Panc1 (cell line): ENCODE measurements around the gene EIF2B5. TPM values are rescaled to one million over a fixed set of nuclear protein-coding genes. Genes with fewer than 3 reads are reported as not detected.

ENCODE experiments used
- ATAC-seq: fragments of 200-7000 bp; cut with Tn5 transposase; 2 replicates; pipeline ENCODE4 v1.9.1; 2020; ENCODE audit warnings: mild to moderate bottlenecking, moderate library complexity
- BruUV-seq: library from RNA; stranded (reverse); fragments of 400-500 nt; replicated peaks from 2 replicates; lab custom pipeline; 2021; lab: Mats Ljungman, UMichigan
- CTCF ChIA-PET: fragments of 300-600 bp; sonication (Branson Sonifier 250); formaldehyde crosslinking; loops from one replicate; lab custom pipeline; 2022; ENCODE audit warnings: antibody characterized with exemption; lab: Charles Lee
- POLR2A ChIA-PET: fragments of 300-600 bp; sonication (Branson Sonifier 250); formaldehyde crosslinking; loops from one replicate; lab custom pipeline; 2022; ENCODE audit warnings: antibody characterized with exemption; lab: Charles Lee
- DNase-seq: peaks from one replicate; pipeline ENCODE4 v3.0.0-alpha.2; 2010; ENCODE audit warnings: low read depth, low spot score
- H3K27ac ChIP-seq: 2 replicates; pipeline ENCODE4 v1.5.1; 2011; ENCODE audit warnings: mild to moderate bottlenecking, low read length, inconsistent platforms
- H3K27me3 ChIP-seq: fragments of 200-500 bp; sonication (Bioruptor generic); 2 replicates; pipeline ENCODE4 v1.6.0; 2014; ENCODE audit warnings: low read length, inconsistent platforms; ENCODE audit not compliant: control insufficient read depth, insufficient read depth
- H3K36me3 ChIP-seq: fragments of 200-500 bp; sonication (Bioruptor generic); 2 replicates; pipeline ENCODE4 v1.5.1; 2014; ENCODE audit warnings: inconsistent platforms, mild to moderate bottlenecking, low read length, moderate library complexity; ENCODE audit not compliant: control insufficient read depth, insufficient read depth
- H3K4me1 ChIP-seq: 2 replicates; pipeline ENCODE4 v1.5.1; 2011; ENCODE audit warnings: inconsistent platforms, mild to moderate bottlenecking, low read length, moderate library complexity; ENCODE audit not compliant: control insufficient read depth, insufficient read depth
- H3K4me3 ChIP-seq, 2 experiments: 2 replicates each; pipeline ENCODE4 v1.5.1; 2011 to 2012; ENCODE audit warnings: low read depth in 2 of 2, low read length in 2 of 2, mild to moderate bottlenecking in 2 of 2, inconsistent platforms in 1 of 2, moderate library complexity in 1 of 2
- H3K9me3 ChIP-seq: fragments of 200-500 bp; sonication (Bioruptor generic); 2 replicates; pipeline ENCODE4 v1.5.1; 2014; ENCODE audit warnings: low read depth, mild to moderate bottlenecking, inconsistent platforms, low read length, moderate library complexity; ENCODE audit not compliant: control insufficient read depth, insufficient read depth
- CTCF ChIP-seq: fragments of 450-650 bp; IDR thresholded peaks from 2 replicates; pipeline ENCODE4 v1.5.1; 2017; ENCODE audit warnings: mild to moderate bottlenecking
- POLR2AphosphoS5 ChIP-seq: IDR thresholded peaks from 2 replicates; pipeline ENCODE4 v1.6.1; 2012; ENCODE audit warnings: mild to moderate bottlenecking, low read depth, low read length, moderate library complexity
- REST ChIP-seq, 2 experiments: IDR thresholded peaks; 2 replicates each; pipeline ENCODE4 v1.6.1; 2011 to 2012; ENCODE audit warnings: low read depth in 2 of 2, control low read depth in 1 of 2, low read length in 1 of 2, mild to moderate bottlenecking in 1 of 2, moderate library complexity in 1 of 2; ENCODE audit not compliant: insufficient read depth in 1 of 2
- SIN3A ChIP-seq: IDR thresholded peaks from 2 replicates; pipeline ENCODE4 v1.6.1; 2012; ENCODE audit warnings: low read depth, mild to moderate bottlenecking, low read length, moderate library complexity, borderline replicate concordance; ENCODE audit not compliant: insufficient read depth
- TCF7L2 ChIP-seq: IDR thresholded peaks from 2 replicates; pipeline ENCODE4 v1.6.1; 2011; ENCODE audit warnings: mild to moderate bottlenecking, low read depth, low read length, inconsistent platforms
- in situ Hi-C: cut with HindIII; loops from 2 replicates; pipeline ENCODE4 v1.10.0; 2016; ENCODE audit warnings: low sequenced_read_pairs, low pct_unique_long_range_greater_than_20kb
- intact Hi-C: fragments of 100-400 bp; cut with micrococcal nuclease; formaldehyde crosslinking; loops from one replicate; pipeline ENCODE4 v1.10.0; 2022; ENCODE audit not compliant: unreplicated experiment
- total RNA-seq: library from RNA; stranded (reverse); gene quantifications from one replicate; pipeline ENCODE4 v1.2.1, GENCODE V29; 2021; ENCODE audit not compliant: unreplicated experiment

Gene EIF2B5
- total RNA-seq, 1 experiment from 2014 or later: 60.2 TPM

- ChIA-PET POLR2A (no interaction called here), CTCF (no interaction called here)
- intact Hi-C loops: loop anchor here (5.0 kb wide), 1 partner anchor 1161 kb away; no protein-coding TSS in a partner anchor
- no TSS peak for BruUV-seq
- ATAC-seq: no peak
- DNase-seq: no peak
- Histone ChIP-seq H3K4me1 (peaks cover 18% of the 10 kb centered on the region), H3K9me3 (no peaks in the 10 kb centered on the region), H3K27ac (no peak overlapping the region), H3K27me3 (no peaks in the 10 kb centered on the region), H3K4me3 (no peak overlapping the region), H3K36me3 (peaks cover 23% of the 10 kb centered on the region)
- in situ Hi-C loops: no loop called here
- TF ChIP-seq REST (IDR thresholded peaks at IDR 0.05; ENCODE audit: insufficient read depth in 1 of 2, low read depth in 2 of 2, low read length in 1 of 2) (no peak), TCF7L2 (no peak), POLR2AphosphoS5 (no peak), CTCF (no peak), SIN3A (no peak)
Observed at GRCh38 chr3:184177767-184178306, 42.7 kb downstream of the EIF2B5 start.

GRCh38 chr3:184178521-184179138 is 43.5 kb downstream of the EIF2B5 start:
- DNase-seq (no peak), ATAC-seq (no peak)
- TF ChIP-seq POLR2AphosphoS5 (no peak), SIN3A (no peak), REST (IDR thresholded peaks at IDR 0.05; ENCODE audit: insufficient read depth in 1 of 2, low read depth in 2 of 2, low read length in 1 of 2) (no peak), CTCF (no peak), TCF7L2 (no peak)
- Histone ChIP-seq H3K4me1 (peaks cover 18% of the 10 kb centered on the region), H3K27me3 (no peaks in the 10 kb centered on the region), H3K9me3 (no peaks in the 10 kb centered on the region), H3K27ac (no peak overlapping the region), H3K36me3 (peaks cover 26% of the 10 kb centered on the region), H3K4me3 (no peak overlapping the region)
- BruUV-seq: no TSS peak
- in situ Hi-C loops (no loop called here), intact Hi-C loops (loop anchor here (5.0 kb wide), 1 partner anchor 1161 kb away; no protein-coding TSS in a partner anchor)
- CTCF ChIA-PET: no interaction called here
- POLR2A ChIA-PET: no interaction called here
